CD4-positive, alpha-beta T cell treated with Interleukin-15 for 4 hours (primary cell): Measurements from ENCODE around the gene SGSM1.

Experiments
- DNase-seq: peaks from one replicate; pipeline ENCODE4 v3.0.0-alpha.2; 2020; ENCODE audit warnings: low spot score

The SGSM1 gene

GRCh38 chr22:24951942-24952836 is 146.2 kb downstream of the SGSM1 start, which contains the start of gene KIAA1671:
Gene KIAA1671 (plus strand): TSS chr22:24952716. CDS start chr22:25028000, 75,284 bp downstream.
- DNase-seq = peak; percentile 83

GRCh38 chr22:24952837-24953383 is 146.9 kb downstream of the SGSM1 start:
- DNase-seq = no peak

- DNase-seq = no peak
These were observed 147.5 kb downstream of the SGSM1 start for GRCh38 chr22:24953384-24954113.

- DNase-seq = no peak
These were observed 148.1 kb downstream of the SGSM1 start for GRCh38 chr22:24954114-24954463.

GRCh38 chr22:24954856-24955255 is 148.8 kb downstream of the SGSM1 start:
- no peak for DNase-seq

GRCh38 chr22:24957043-24957442 is 151.0 kb downstream of the SGSM1 start:
- DNase-seq = no peak

GRCh38 chr22:24961217-24961844 is 155.3 kb downstream of the SGSM1 start:
- no peak for DNase-seq

GRCh38 chr22:24962094-24962493 is 156.1 kb downstream of the SGSM1 start:
- no peak for DNase-seq

GRCh38 chr22:24962835-24963234 is 156.8 kb downstream of the SGSM1 start:
- DNase-seq = no peak

GRCh38 chr22:24964441-24964840 is 158.4 kb downstream of the SGSM1 start:
- no peak for DNase-seq

GRCh38 chr22:24965822-24966626 is 160.0 kb downstream of the SGSM1 start:
- DNase-seq = no peak

- DNase-seq = no peak
These were observed 162.1 kb downstream of the SGSM1 start for GRCh38 chr22:24968066-24968561.

GRCh38 chr22:24969560-24970301 is 163.7 kb downstream of the SGSM1 start:
- no peak for DNase-seq

GRCh38 chr22:24972369-24972768 is 166.4 kb downstream of the SGSM1 start:
- DNase-seq = no peak

GRCh38 chr22:24973872-24974271 is 167.9 kb downstream of the SGSM1 start:
- no peak for DNase-seq

GRCh38 chr22:24975125-24975640 is 169.2 kb downstream of the SGSM1 start:
- no peak for DNase-seq

GRCh38 chr22:24975813-24976341 is 169.9 kb downstream of the SGSM1 start:
- DNase-seq = no peak

- no peak for DNase-seq
These were observed 170.6 kb downstream of the SGSM1 start for GRCh38 chr22:24976442-24977218.
